ENCODE data around the gene YRDC. TPM values are rescaled to one million over a fixed set of nuclear protein-coding genes. Genes with fewer than 3 reads are reported as not detected.
"Not testable (repeated sequence)": the region's sequence is repeated elsewhere in the genome, so short reads cannot be mapped to it uniquely, and the experiment has no call there.

YRDC gene
- total and polyA plus RNA-seq, 4 experiments from 2014 or later, result 13.8 to 28.6 (median 17.7) TPM

- H3K27ac ChIP-seq (ENCODE audit: low read depth, low read length); H3K4me3 ChIP-seq (ENCODE audit: low read length in 2 of 2): not testable (repeated sequence)
Measured at GRCh38 chr1:37771440-37771839, 36.6 kb downstream of the YRDC start.

GRCh38 chr1:37767488-37767887, 40.5 kb downstream of the YRDC start:
- Mint-ChIP-seq H3K27me3 (peaks cover 61% of the 10 kb centered on the region in 2 donors), H3K9me3 (peaks cover 0 to 6% (median 0%) of the 10 kb centered on the region in 8 donors), H3K36me3 (no peaks in the 10 kb centered on the region), H3K4me3 (no peak overlapping the region), H3K4me1 (peaks cover 4 to 25% (median 15%) of the 10 kb centered on the region in 4 donors), H3K27ac (no peak overlapping the region)
- peaks cover 10% of the 10 kb centered on the region for H3K4me1 ChIP-seq (ENCODE audit: insufficient read depth, low read length)
- H3K27ac ChIP-seq (ENCODE audit: low read depth, low read length), result no peak overlapping the region
- H3K4me3 ChIP-seq (ENCODE audit: low read length in 2 of 2), result no peak overlapping the region
- peaks cover 27% of the 10 kb centered on the region for H3K27me3 ChIP-seq (ENCODE audit: insufficient read depth, low read length)
- DNase-seq, result no peak
- H3K9me3 ChIP-seq (ENCODE audit: control insufficient read depth in 1 of 2, low read length in 2 of 2), result no peaks in the 10 kb centered on the region
- intact Hi-C loops (cut with micrococcal nuclease), result no loop called here
- POLR2A ChIA-PET (ENCODE audit: partially characterized antibody), result no interaction called here
- CTCF ChIA-PET (ENCODE audit: partially characterized antibody), result no interaction called here
- H3K36me3 ChIP-seq (ENCODE audit: insufficient read depth, low read length), result no peaks in the 10 kb centered on the region

More at GRCh38 chr1:37771440-37771839, 36.6 kb downstream of the YRDC start:
- peaks cover 18% of the 10 kb centered on the region for H3K27me3 ChIP-seq (ENCODE audit: insufficient read depth, low read length)
- CTCF ChIA-PET (ENCODE audit: partially characterized antibody); intact Hi-C loops (cut with micrococcal nuclease); H3K27ac Mint-ChIP-seq; H3K9me3 ChIP-seq (ENCODE audit: control insufficient read depth in 1 of 2, low read length in 2 of 2); H3K9me3 Mint-ChIP-seq; H3K4me1 Mint-ChIP-seq; DNase-seq; H3K36me3 Mint-ChIP-seq; H3K4me3 Mint-ChIP-seq; H3K4me1 ChIP-seq (ENCODE audit: insufficient read depth, low read length); POLR2A ChIA-PET (ENCODE audit: partially characterized antibody); H3K36me3 ChIP-seq (ENCODE audit: insufficient read depth, low read length): not testable (repeated sequence)
- peaks cover 29 to 36% of the 10 kb centered on the region in 2 donors for H3K27me3 Mint-ChIP-seq

DNA sequence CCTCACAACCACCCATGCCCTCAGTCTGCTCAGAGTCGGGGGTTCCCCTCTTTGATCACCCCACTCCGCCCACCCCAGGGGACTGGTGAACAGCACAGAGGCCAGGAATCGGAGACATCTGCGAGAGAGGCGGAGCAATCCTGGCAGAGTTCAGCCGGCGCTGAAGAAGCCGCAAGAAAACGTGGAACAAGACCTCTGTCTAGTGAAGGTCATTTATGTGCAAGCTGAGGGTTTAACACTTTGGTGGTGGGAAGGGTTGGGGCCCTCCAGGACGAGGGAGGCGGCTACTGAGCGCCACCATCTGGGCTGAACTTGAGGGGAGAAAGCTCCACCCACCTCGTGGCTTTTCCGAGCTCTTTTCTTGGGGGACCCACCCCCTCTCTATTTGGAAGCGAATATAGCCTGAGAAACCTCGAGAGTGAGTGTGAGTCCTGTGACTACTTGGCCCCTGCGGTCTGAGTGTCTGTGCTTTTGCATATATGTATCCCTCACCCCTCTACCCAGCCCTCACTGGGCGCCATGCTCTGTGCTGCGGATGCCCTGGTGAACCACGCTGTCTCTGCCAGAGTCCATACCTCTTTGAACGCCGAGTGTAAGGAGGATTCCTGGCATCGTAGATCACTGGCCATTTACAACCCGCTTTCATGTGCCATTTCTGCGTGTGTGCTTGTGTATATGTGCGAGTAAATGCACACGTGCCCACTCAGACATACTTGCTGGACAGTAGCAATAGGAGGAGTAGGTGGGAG, 41.9 kb downstream of the YRDC start:
- Mint-ChIP-seq H3K4me1 (peaks cover 4 to 25% (median 15%) of the 10 kb centered on the region in 4 donors), H3K4me3 (peak overlapping the region in 7 of 8 donors; percentile 2 to 72 (median 55)), H3K27me3 (peaks cover 63 to 67% of the 10 kb centered on the region in 2 donors), H3K27ac (no peak overlapping the region), H3K9me3 (peaks cover 0 to 6% (median 0%) of the 10 kb centered on the region in 8 donors), H3K36me3 (no peaks in the 10 kb centered on the region)
- no peaks in the 10 kb centered on the region for H3K36me3 ChIP-seq (ENCODE audit: insufficient read depth, low read length)
- ChIA-PET CTCF (ENCODE audit: partially characterized antibody) (no interaction called here), POLR2A (ENCODE audit: partially characterized antibody) (no interaction called here)
- H3K27me3 ChIP-seq (ENCODE audit: insufficient read depth, low read length), result peaks cover 27% of the 10 kb centered on the region
- no peaks in the 10 kb centered on the region for H3K9me3 ChIP-seq (ENCODE audit: control insufficient read depth in 1 of 2, low read length in 2 of 2)
- H3K4me3 ChIP-seq (ENCODE audit: low read length in 2 of 2), result no peak overlapping the region
- no peak overlapping the region for H3K27ac ChIP-seq (ENCODE audit: low read depth, low read length)
- intact Hi-C loops (cut with micrococcal nuclease), result no loop called here
- DNase-seq, result no peak
- peaks cover 10% of the 10 kb centered on the region for H3K4me1 ChIP-seq (ENCODE audit: insufficient read depth, low read length)

- peak within 1 kb of the TSS in 6 of 8 donors; percentile 21 to 72 (median 48) for H3K4me3 Mint-ChIP-seq
- CTCF ChIA-PET (ENCODE audit: partially characterized antibody), result interaction anchor here (0.6 kb wide), 1 partner anchor 95 kb away, joined by 3 read pairs; the partner anchor contains the start of gene MTF1
- peaks cover 0 to 6% (median 0%) of the 10 kb centered on the region in 8 donors for H3K9me3 Mint-ChIP-seq
Measured at GRCh38 chr1:37764888-37765441, 43.0 kb downstream of the YRDC start, which contains the start of gene EPHA10. Gene EPHA10 (minus strand): TSS chr1:37765120. CDS start chr1:37765066, 54 bp downstream.

GRCh38 chr1:37764414-37764825, 43.6 kb downstream of the YRDC start:
- peak in 1 of 5 donors; percentile 16 for DNase-seq
- Mint-ChIP-seq H3K27ac (no peak overlapping the region), H3K9me3 (peaks cover 0 to 6% (median 0%) of the 10 kb centered on the region in 8 donors), H3K27me3 (peaks cover 53 to 58% of the 10 kb centered on the region in 2 donors), H3K36me3 (no peaks in the 10 kb centered on the region), H3K4me1 (peaks cover 4 to 25% (median 15%) of the 10 kb centered on the region in 4 donors), H3K4me3 (peak overlapping the region in 1 of 8 donors; percentile 64)
- CTCF ChIA-PET (ENCODE audit: partially characterized antibody), result no interaction called here
- POLR2A ChIA-PET (ENCODE audit: partially characterized antibody), result no interaction called here
- Histone ChIP-seq H3K9me3 (ENCODE audit: control insufficient read depth in 1 of 2, low read length in 2 of 2) (no peaks in the 10 kb centered on the region), H3K4me3 (ENCODE audit: low read length in 2 of 2) (no peak overlapping the region), H3K27me3 (ENCODE audit: insufficient read depth, low read length) (peaks cover 27% of the 10 kb centered on the region), H3K36me3 (ENCODE audit: insufficient read depth, low read length) (no peaks in the 10 kb centered on the region), H3K27ac (ENCODE audit: low read depth, low read length) (no peak overlapping the region), H3K4me1 (ENCODE audit: insufficient read depth, low read length) (peaks cover 10% of the 10 kb centered on the region)
- intact Hi-C loops (cut with micrococcal nuclease), result no loop called here

More at GRCh38 chr1:37764888-37765441, 43.0 kb downstream of the YRDC start, which contains the start of gene EPHA10:
- Mint-ChIP-seq H3K36me3 (no peaks in the 10 kb centered on the region), H3K27ac (no peak within 1 kb of the TSS), H3K4me1 (peaks cover 4 to 25% (median 15%) of the 10 kb centered on the region in 4 donors), H3K27me3 (peaks cover 57 to 62% of the 10 kb centered on the region in 2 donors)
- POLR2A ChIA-PET (ENCODE audit: partially characterized antibody), result no interaction called here
- intact Hi-C loops (cut with micrococcal nuclease), result no loop called here
- Histone ChIP-seq H3K4me1 (ENCODE audit: insufficient read depth, low read length) (peaks cover 10% of the 10 kb centered on the region), H3K9me3 (ENCODE audit: control insufficient read depth in 1 of 2, low read length in 2 of 2) (no peaks in the 10 kb centered on the region), H3K36me3 (ENCODE audit: insufficient read depth, low read length) (no peaks in the 10 kb centered on the region), H3K27me3 (ENCODE audit: insufficient read depth, low read length) (peaks cover 27% of the 10 kb centered on the region), H3K4me3 (ENCODE audit: low read length in 2 of 2) (no peak within 1 kb of the TSS), H3K27ac (ENCODE audit: low read depth, low read length) (no peak within 1 kb of the TSS)
- DNase-seq, result no peak

DNA sequence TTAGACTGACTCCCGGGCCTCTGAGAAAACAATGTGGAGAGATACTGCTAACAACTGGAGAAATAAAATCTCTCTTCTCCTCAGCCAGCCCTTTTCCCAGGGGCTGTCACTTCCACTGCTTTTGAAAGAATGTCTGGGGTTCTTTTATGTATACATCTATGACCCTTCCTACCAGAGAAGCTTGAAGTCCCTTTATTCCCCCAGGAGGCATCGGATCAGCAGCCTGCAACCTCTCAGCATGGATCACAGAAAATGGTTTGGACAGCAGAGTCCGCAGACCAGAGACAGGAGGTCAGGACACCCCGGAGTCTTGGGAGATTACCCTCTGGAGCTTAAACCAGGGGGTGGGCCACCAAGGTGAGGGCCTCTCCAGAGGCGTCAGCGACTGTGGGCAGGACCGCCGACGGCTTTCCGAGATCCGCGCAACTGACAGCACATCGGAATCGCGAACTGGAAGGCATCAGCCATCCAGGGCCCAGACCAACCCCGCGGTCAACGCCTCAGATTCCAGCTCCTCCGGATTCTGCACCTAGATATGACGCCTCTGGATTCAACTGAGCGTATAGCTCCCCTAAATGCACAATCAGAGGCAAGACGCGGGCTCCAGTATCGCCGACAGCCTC, 44.1 kb downstream of the YRDC start:
- H3K4me3 ChIP-seq (ENCODE audit: low read length in 2 of 2), result no peak overlapping the region
- H3K4me1 ChIP-seq (ENCODE audit: insufficient read depth, low read length), result peaks cover 10% of the 10 kb centered on the region
- H3K27me3 ChIP-seq (ENCODE audit: insufficient read depth, low read length), result peaks cover 27% of the 10 kb centered on the region
- no peak overlapping the region for H3K27ac Mint-ChIP-seq
- H3K27ac ChIP-seq (ENCODE audit: low read depth, low read length), result no peak overlapping the region
- H3K4me3 Mint-ChIP-seq, result no peak overlapping the region
- ChIA-PET CTCF (ENCODE audit: partially characterized antibody) (no interaction called here), POLR2A (ENCODE audit: partially characterized antibody) (no interaction called here)
- H3K36me3 ChIP-seq (ENCODE audit: insufficient read depth, low read length), result no peaks in the 10 kb centered on the region
- H3K9me3 Mint-ChIP-seq, result peaks cover 0 to 6% (median 0%) of the 10 kb centered on the region in 8 donors
- no peaks in the 10 kb centered on the region for H3K36me3 Mint-ChIP-seq
- no peak for DNase-seq
- H3K4me1 Mint-ChIP-seq, result peaks cover 4 to 25% (median 15%) of the 10 kb centered on the region in 4 donors
- H3K9me3 ChIP-seq (ENCODE audit: control insufficient read depth in 1 of 2, low read length in 2 of 2), result no peaks in the 10 kb centered on the region
- peaks cover 48 to 58% of the 10 kb centered on the region in 2 donors for H3K27me3 Mint-ChIP-seq
- intact Hi-C loops (cut with micrococcal nuclease), result no loop called here

GRCh38 chr1:37762516-37762915, 45.5 kb downstream of the YRDC start:
- peak overlapping the region in 1 of 7 donors; percentile 42 for H3K27ac Mint-ChIP-seq
- peaks cover 0 to 4% (median 0%) of the 10 kb centered on the region in 8 donors for H3K9me3 Mint-ChIP-seq
- POLR2A ChIA-PET (ENCODE audit: partially characterized antibody), result no interaction called here
- peaks cover 40 to 49% of the 10 kb centered on the region in 2 donors for H3K27me3 Mint-ChIP-seq
- CTCF ChIA-PET (ENCODE audit: partially characterized antibody), result no interaction called here
- H3K9me3 ChIP-seq (ENCODE audit: control insufficient read depth in 1 of 2, low read length in 2 of 2), result no peaks in the 10 kb centered on the region
- H3K4me3 ChIP-seq (ENCODE audit: low read length in 2 of 2), result no peak overlapping the region
- no peaks in the 10 kb centered on the region for H3K36me3 ChIP-seq (ENCODE audit: insufficient read depth, low read length)
- H3K27me3 ChIP-seq (ENCODE audit: insufficient read depth, low read length), result peaks cover 20% of the 10 kb centered on the region
- H3K4me1 Mint-ChIP-seq, result peaks cover 4 to 25% (median 15%) of the 10 kb centered on the region in 4 donors
- H3K4me1 ChIP-seq (ENCODE audit: insufficient read depth, low read length), result peaks cover 10% of the 10 kb centered on the region
- intact Hi-C loops (cut with micrococcal nuclease), result no loop called here
- H3K4me3 Mint-ChIP-seq, result no peak overlapping the region
- no peak overlapping the region for H3K27ac ChIP-seq (ENCODE audit: low read depth, low read length)
- DNase-seq, result no peak
- no peaks in the 10 kb centered on the region for H3K36me3 Mint-ChIP-seq
